Fibroblast of pulmonary artery (primary cell): Measurements from ENCODE around the gene ZMYM2.
"Not testable (repeated sequence)": the region's sequence is repeated elsewhere in the genome, so short reads cannot be mapped to it uniquely, and the experiment has no call there.

Experiments used
- DNase-seq: peaks from one replicate; pipeline ENCODE4 v3.0.0-alpha.2; 2010; ENCODE audit warnings: low read depth
- H3K4me3 ChIP-seq: replicated peaks from 2 replicates; pipeline ENCODE4 v1.5.1; 2011; ENCODE audit warnings: low read depth, mild to moderate bottlenecking, control low read depth, low read length, moderate library complexity
- TF ChIP-seq, protein P1 (sequence below): IDR thresholded peaks from 2 replicates; pipeline ENCODE4 v1.5.1; 2011; ENCODE audit warnings: mild to moderate bottlenecking, control low read depth, low read length, inconsistent platforms; ENCODE audit errors: missing control alignments

The ZMYM2 gene

DNA sequence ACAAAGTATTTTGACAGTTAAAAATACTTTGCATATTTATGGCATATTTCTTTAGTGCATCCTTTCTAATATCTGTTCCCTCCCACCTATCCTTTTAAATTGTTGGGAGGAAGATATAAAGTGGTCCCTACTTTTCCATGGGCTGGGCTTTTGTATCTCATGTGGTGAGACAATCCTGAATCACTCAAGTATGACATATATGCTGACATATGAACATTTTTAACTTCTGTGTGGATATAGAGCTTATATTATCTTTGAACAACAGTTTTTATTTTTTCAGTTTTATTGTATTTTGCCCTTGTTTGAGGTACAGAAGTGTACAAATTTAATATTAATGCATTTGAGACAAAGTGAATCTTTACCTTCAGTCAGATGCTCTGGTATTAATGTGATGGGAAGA, 3.4 kb downstream of the ZMYM2 start:
- TF ChIP-seq, protein P1, sequence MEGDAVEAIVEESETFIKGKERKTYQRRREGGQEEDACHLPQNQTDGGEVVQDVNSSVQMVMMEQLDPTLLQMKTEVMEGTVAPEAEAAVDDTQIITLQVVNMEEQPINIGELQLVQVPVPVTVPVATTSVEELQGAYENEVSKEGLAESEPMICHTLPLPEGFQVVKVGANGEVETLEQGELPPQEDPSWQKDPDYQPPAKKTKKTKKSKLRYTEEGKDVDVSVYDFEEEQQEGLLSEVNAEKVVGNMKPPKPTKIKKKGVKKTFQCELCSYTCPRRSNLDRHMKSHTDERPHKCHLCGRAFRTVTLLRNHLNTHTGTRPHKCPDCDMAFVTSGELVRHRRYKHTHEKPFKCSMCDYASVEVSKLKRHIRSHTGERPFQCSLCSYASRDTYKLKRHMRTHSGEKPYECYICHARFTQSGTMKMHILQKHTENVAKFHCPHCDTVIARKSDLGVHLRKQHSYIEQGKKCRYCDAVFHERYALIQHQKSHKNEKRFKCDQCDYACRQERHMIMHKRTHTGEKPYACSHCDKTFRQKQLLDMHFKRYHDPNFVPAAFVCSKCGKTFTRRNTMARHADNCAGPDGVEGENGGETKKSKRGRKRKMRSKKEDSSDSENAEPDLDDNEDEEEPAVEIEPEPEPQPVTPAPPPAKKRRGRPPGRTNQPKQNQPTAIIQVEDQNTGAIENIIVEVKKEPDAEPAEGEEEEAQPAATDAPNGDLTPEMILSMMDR: no peak
- peak overlapping the region; percentile 67 for H3K4me3 ChIP-seq
- no peak for DNase-seq

DNA sequence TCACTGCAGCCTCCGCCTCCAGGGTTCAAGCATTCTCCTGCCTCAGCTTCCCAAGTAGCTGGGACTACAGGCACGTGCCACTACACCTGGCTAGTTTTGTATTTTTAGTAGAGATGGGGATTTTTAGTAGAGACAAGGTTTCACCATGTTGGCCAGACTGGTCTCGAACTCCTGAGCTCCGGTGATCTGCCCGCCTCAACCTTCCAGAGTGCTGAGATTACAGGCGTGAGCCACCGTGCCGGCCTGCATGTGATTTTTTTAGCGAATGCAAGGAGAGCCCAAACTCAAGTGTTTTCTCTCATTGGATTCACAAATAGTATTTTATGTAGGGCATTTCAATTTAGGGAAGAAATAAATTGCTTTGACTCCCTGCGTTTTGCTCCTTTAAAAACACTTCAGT, 4.4 kb downstream of the ZMYM2 start:
- TF ChIP-seq, protein P1: no peak

DNA sequence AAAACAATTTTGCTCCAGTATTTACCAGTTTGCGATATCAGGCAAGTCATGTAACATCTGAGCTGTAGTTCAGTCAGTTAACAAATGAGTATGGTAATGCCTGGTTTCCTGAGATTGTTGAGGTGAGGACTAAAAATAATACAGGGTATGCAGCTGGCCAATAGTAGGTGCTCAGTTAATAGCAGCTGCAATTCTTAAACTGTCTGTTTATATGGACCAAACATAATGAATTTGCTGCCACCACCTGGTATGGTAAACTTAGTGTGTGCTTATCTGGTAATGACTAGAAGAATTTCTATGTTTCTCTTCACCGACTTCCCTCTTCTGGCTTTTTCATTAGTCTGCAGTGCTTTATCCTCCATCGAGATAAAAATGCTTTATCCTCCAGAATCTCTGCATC, 9.1 kb downstream of the ZMYM2 start:
- H3K4me3 ChIP-seq: no peak overlapping the region
- DNase-seq: no peak
- TF ChIP-seq, protein P1: no peak

More for the DNA sequence above, 4.4 kb downstream of the ZMYM2 start:
- no peak overlapping the region for H3K4me3 ChIP-seq
- DNase-seq: no peak

DNA sequence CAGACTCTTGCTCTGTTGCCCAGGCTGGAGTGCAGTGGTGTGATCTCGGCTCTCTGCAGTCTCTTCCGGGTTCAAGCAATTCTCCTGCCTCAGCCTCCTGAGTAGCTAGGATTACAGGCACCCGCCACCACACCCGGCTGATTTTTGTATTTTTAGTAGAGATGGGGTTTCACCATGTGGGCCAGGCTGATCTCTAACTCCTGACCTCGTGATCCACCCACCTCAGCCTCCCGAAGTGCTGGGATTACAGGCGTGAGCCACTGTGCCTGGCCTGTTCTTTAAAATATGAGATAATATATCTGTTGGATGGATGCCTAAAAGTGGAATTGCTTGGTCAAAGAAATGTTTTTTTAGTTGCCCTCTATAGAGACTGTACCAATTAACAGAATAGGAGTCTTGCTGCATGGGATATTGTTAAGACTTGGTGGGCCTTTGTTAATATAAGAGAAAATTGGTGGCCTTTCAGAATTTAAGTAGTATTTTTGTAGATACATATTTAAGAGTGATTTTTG, 16.0 kb downstream of the ZMYM2 start:
- DNase-seq, H3K4me3 ChIP-seq: not testable (repeated sequence)

DNA sequence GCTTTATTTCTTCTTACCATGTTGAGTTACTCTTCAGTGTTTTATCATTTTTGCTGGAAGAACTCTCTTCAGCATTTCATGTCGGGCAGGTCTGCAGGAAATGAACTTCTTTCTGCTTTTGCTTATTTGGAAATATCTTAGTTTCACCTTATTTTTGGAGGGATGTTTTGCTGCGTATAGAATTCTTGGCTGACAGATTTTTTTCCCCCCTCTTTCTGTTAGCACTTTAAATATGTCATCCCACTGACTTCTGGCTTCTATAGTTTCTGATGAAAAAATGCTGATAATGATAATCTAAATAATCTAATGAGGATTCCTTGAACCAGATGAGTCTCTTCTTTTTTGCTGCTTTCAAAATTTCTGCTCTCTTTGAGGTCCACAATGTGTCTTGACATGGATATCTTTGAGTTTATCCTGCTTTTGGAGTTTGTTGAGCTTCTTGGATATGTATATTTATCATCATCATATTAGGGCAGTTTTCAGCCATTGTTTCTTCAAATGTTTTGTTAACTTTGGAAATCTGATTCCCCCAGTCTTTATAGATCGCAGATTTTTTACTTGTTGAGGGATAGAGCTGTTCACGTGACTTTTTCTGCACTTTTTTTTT, 20.4 kb downstream of the ZMYM2 start:
- no peak for DNase-seq
- H3K4me3 ChIP-seq: no peak overlapping the region
- TF ChIP-seq, protein P1: no peak

DNA sequence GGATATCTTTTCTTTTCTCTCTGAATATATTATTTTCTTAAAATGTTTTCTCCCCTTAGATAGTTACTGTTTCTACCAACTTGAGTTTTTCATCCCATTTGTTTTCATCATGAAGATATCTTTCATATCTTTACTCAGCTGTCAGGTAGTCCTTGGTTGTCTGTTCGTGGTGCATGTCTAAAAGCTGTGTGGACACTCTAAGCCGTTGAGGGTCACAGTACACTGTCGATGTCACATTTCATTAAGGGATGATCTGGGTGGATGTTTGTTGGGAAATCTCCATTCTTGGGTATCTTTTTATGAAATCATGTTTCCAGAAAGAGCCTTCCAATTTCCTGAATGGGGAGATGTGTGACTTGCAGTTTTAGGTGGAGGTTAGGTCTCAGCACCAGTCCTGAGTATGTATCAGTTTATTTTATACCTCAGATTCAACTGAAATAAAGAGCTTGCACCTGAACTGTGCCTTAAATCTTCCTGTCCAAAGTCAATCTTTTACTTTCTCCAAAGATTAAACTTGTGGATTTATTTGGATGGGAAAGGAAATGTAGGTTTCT, 23.2 kb downstream of the ZMYM2 start:
- no peak overlapping the region for H3K4me3 ChIP-seq
- DNase-seq: no peak
- TF ChIP-seq, protein P1: no peak

DNA sequence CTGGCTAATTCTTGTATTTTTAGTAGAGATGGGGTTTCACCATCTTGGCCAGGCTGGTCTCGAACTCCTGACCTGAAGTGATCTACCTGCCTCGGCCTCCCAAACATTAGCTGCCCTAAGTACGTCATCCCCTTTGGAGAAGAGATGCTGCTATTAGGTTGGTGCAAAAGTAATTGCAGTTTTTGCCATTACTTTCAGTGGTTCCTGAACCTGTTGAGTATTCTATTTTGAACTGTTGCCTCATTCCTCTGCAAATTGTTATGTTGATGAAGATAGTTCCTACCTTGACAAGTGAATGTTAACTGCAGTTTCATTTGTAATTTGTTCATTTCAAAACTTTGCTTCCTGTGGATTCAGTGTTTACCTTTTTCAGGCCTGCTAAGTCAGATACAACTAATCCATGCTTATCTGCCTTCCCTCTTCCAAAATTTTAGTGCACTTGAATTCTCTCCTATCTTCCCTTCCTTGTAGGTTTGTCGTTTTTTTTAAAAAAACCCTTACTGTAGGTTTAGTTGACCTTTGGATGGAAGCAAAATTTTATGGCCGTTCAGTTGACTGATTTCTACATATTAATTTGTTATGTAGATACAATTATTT, 24.0 kb downstream of the ZMYM2 start:
- DNase-seq: no peak
- no peak overlapping the region for H3K4me3 ChIP-seq
- TF ChIP-seq, protein P1: no peak
